Testis (tissue), 3 donors: Measurements from ENCODE around the gene DNAJC30. TPM values are rescaled to one million over a fixed set of nuclear protein-coding genes. Genes with fewer than 3 reads are reported as not detected.

ENCODE experiments used
- DNase-seq: peaks from one replicate; pipeline ENCODE4 v3.0.0-alpha.2; 2019
- H3K27ac ChIP-seq, 2 donors: fragments of 200-600 bp; sonication (generic); one replicate each; pipeline ENCODE4 v1.5.1; 2019
- H3K27me3 ChIP-seq: fragments of 200-600 bp; sonication (generic); one replicate; pipeline ENCODE4 v1.5.1; 2019
- H3K36me3 ChIP-seq: fragments of 200-600 bp; sonication (generic); one replicate; pipeline ENCODE4 v1.5.1; 2017; ENCODE audit warnings: low read depth; ENCODE audit errors: missing control alignments
- H3K4me1 ChIP-seq: fragments of 200-600 bp; sonication (generic); one replicate; pipeline ENCODE4 v1.5.1; 2019
- H3K4me3 ChIP-seq, 2 donors: fragments of 200-600 bp; sonication (generic); one replicate each; pipeline ENCODE4 v1.5.1; 2017 to 2019
- H3K9me3 ChIP-seq: fragments of 200-600 bp; sonication (generic); one replicate; pipeline ENCODE4 v1.5.1; 2017
- CTCF ChIP-seq, 3 experiments: fragments of 450-650 bp in 2 of 3; fragments of 200-600 bp in 1 of 3; sonication (generic) in 1 of 3; IDR thresholded peaks; one replicate each; pipeline ENCODE4 v1.5.1; 2016 to 2019; ENCODE audit warnings: antibody characterized with exemption in 3 of 3, mild to moderate bottlenecking in 2 of 3, moderate library complexity in 1 of 3
- POLR2A ChIP-seq: fragments of 450-650 bp; IDR thresholded peaks from one replicate; pipeline ENCODE4 v1.6.1; 2017; ENCODE audit warnings: antibody characterized with exemption, mild to moderate bottlenecking, moderate library complexity
- WGBS, 2 donors: methylation state at CpG; one replicate each; pipeline ENCODE4 v1.1.5; 2018; 5-methylcytosine and 5-hydroxymethylcytosine counted together
- intact Hi-C: fragments of 100-400 bp; cut with DNase I; formaldehyde crosslinking; loops from one replicate; pipeline ENCODE4 v1.15.1; 2023; ENCODE audit warnings: low total_unique reads
- microRNA counts, 2 donors: library from miRNA; unstranded; fragments of <30 nt; microRNA quantifications; one replicate each; lab custom pipeline; 2016
- microRNA-seq, 2 donors: library from miRNA; unstranded; fragments of <30 nt; microRNA quantifications; one replicate each; pipeline ENCODE4, GENCODE V29; 2016; ENCODE audit warnings: borderline number of aligned reads in 2 of 2, borderline replicate concordance in 1 of 2
- polyA plus RNA-seq: library from polyadenylated mRNA; stranded (reverse); fragments of 350-450 nt; fragmentation: Illumina TruSeq; extraction: RNeasy Lipid Tissue Mini Kit (QIAGEN cat#74804); gene quantifications from one replicate; pipeline ENCODE4 v1.2.3, GENCODE V29; 2014; ENCODE audit warnings: low read depth, low replicate concordance; ENCODE audit not compliant: insufficient read depth
- small RNA-seq, 2 donors: library from RNA; depleted of rRNA; stranded (forward); fragments of <200 nt; gene quantifications; one replicate each; pipeline ENCODE3, GENCODE V24; 2016
- total RNA-seq, 2 donors: library from RNA; depleted of rRNA; stranded (reverse); fragments of >200 nt; gene quantifications; one replicate each; pipeline ENCODE4 v1.2.3, GENCODE V29; 2016

DNAJC30 gene
- total and polyA plus RNA-seq, 3 donors from 2014 or later: 19.7 to 27.7 (median 25.0) TPM

- no peaks in the 10 kb centered on the region for H3K36me3 ChIP-seq
- H3K9me3 ChIP-seq: no peaks in the 10 kb centered on the region
- WGBS, 2 donors: 28 to 40% methylated on average over 1 of the region's 1 CpG
- no peak overlapping the region for H3K27ac ChIP-seq
- H3K4me3 ChIP-seq: no peak overlapping the region
- no peaks in the 10 kb centered on the region for H3K4me1 ChIP-seq
- intact Hi-C loops: no loop called here
- no peak for DNase-seq
- TF ChIP-seq POLR2A (no peak), CTCF (IDR thresholded peaks at IDR 0.05) (no peak)
- no peaks in the 10 kb centered on the region for H3K27me3 ChIP-seq
These were observed 51.7 kb downstream of the DNAJC30 start for GRCh38 chr7:73631558-73631957.

MicroRNAs within 50 kb of the gene (microRNA counts, 767-probe panel; counts per million panel counts)
- 0 to 152 counts per million in 2 donors for microRNA hsa-miR-4284 (lab: Ali Mortazavi, UCI)

Small RNAs within 50 kb of the gene (microRNA-seq; reads per million reads assigned to microRNA genes)
- 0 reads per million in 2 donors for gene MIR4284

Small RNAs within 50 kb of the gene (small RNA-seq; reads per million reads assigned to genes)
- 0 reads per million in 2 donors for gene MIR4284
- 0 reads per million in 2 donors for gene RN7SL265P

Other genes starting within 250 kb of the DNAJC30 start
- 1 to 10 TPM; 5.6 to 8.3 TPM for gene FZD9, start 249.7 kb downstream of the DNAJC30 start, total RNA-seq
- gene FZD9, start 249.7 kb downstream of the DNAJC30 start, polyA plus RNA-seq: 4.2 TPM
- 10 to 100 TPM; 59.4 to 72.8 TPM for gene BAZ1B, start 161.2 kb downstream of the DNAJC30 start, total RNA-seq
- gene BAZ1B, start 161.2 kb downstream of the DNAJC30 start, polyA plus RNA-seq: 30.8 TPM
- gene BCL7B, start 125.8 kb downstream of the DNAJC30 start, total RNA-seq: 10 to 100 TPM; 83.0 to 91.1 TPM
- gene BCL7B, start 125.8 kb downstream of the DNAJC30 start, polyA plus RNA-seq: 88.9 TPM
- gene TBL2, start 104.9 kb downstream of the DNAJC30 start, total RNA-seq: 100 to 1,000 TPM; 211 to 224 TPM
- 579 TPM for gene TBL2, start 104.9 kb downstream of the DNAJC30 start, polyA plus RNA-seq
- gene MLXIPL, start 58.9 kb downstream of the DNAJC30 start, total RNA-seq: 100 to 1,000 TPM; 160 to 215 TPM
- 34.2 TPM for gene MLXIPL, start 58.9 kb downstream of the DNAJC30 start, polyA plus RNA-seq
- gene VPS37D, start 15.6 kb downstream of the DNAJC30 start, total RNA-seq: 10 to 100 TPM; 15.0 to 24.8 TPM
- 10.3 TPM for gene VPS37D, start 15.6 kb downstream of the DNAJC30 start, polyA plus RNA-seq
- gene BUD23, start 144 bp upstream of the DNAJC30 start, total RNA-seq: 100 to 1,000 TPM; 241 to 252 TPM
- 231 TPM for gene BUD23, start 144 bp upstream of the DNAJC30 start, polyA plus RNA-seq
- 10 to 100 TPM; 24.7 to 28.2 TPM for gene STX1A, start 36.2 kb upstream of the DNAJC30 start, total RNA-seq
- 13.2 TPM for gene STX1A, start 36.2 kb upstream of the DNAJC30 start, polyA plus RNA-seq
- gene ABHD11, start 55.3 kb upstream of the DNAJC30 start, total RNA-seq: 10 to 100 TPM; 29.0 to 33.1 TPM
- 21.6 TPM for gene ABHD11, start 55.3 kb upstream of the DNAJC30 start, polyA plus RNA-seq
- gene CLDN3, start 86.8 kb upstream of the DNAJC30 start, total RNA-seq: 1 to 10 TPM; 1.9 to 5.1 TPM
- 6.1 TPM for gene CLDN3, start 86.8 kb upstream of the DNAJC30 start, polyA plus RNA-seq
- gene CLDN4, start 147.5 kb upstream of the DNAJC30 start, total RNA-seq: under 1 TPM; 0.93 to 0.94 TPM
- gene CLDN4, start 147.5 kb upstream of the DNAJC30 start, polyA plus RNA-seq: 4.3 TPM
- gene METTL27, start 159.1 kb upstream of the DNAJC30 start, total RNA-seq: 1 to 10 TPM; 3.5 to 3.7 TPM
- 5.6 TPM for gene METTL27, start 159.1 kb upstream of the DNAJC30 start, polyA plus RNA-seq
- gene TMEM270, start 177.7 kb upstream of the DNAJC30 start, total RNA-seq: 10 to 100 TPM; 37.3 to 70.1 TPM
- 113 TPM for gene TMEM270, start 177.7 kb upstream of the DNAJC30 start, polyA plus RNA-seq